GM19099 (cell line): ENCODE results near the gene CLDN19.

ENCODE experiments used
- POLR2A ChIP-seq: IDR thresholded peaks from 3 replicates; pipeline ENCODE4 v1.6.1; 2011; ENCODE audit warnings: low read depth; ENCODE audit not compliant: insufficient read length; ENCODE audit errors: extremely low read depth

CLDN19 gene, protein sequence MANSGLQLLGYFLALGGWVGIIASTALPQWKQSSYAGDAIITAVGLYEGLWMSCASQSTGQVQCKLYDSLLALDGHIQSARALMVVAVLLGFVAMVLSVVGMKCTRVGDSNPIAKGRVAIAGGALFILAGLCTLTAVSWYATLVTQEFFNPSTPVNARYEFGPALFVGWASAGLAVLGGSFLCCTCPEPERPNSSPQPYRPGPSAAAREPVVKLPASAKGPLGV

DNA sequence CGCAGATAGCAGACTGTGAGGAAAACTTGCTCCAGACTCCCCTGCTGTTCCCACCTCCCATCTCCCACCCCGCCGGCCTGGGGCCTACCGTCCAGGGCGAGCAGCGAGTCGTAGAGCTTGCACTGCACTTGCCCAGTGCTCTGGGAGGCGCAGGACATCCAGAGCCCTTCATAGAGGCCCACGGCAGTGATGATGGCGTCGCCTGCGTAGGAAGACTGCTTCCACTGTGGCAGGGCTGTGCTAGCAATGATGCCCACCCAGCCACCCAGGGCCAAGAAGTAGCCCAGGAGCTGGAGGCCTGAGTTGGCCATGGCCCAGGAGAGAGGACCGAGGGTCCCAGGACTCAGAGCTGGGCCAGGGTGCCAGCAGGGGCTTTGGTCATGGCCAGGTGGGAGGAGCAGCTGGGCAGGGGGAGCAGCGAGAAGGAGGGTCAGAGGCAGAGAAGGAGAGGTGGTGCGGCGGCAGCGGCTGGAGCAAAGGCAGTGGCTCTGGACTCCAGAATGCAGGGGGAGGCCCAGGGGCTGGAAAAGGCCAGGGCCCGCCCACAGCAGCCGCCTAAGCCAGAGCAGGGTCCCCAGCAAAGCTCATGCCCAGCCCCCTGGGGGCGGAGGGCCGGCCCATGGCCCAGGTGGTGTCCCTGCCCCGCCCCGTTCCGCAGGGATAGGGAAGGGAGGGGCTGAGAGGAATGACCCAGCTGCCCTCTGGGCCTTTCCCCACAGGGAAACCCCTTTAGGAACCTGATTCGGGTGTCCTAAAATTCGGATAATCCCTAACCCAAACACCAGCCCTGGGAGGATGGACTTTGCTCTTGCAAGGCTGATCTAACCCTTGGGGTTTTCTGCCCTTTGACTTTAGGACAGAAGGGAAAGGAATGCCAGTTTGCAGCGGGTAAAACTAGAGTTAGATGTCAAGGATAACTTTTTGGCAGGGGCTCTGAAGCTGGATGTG is at the start of gene CLDN19:
Gene CLDN19 (minus strand): TSS at position 484 of the 948 bp plus-strand sequence. CDS start 173 bp downstream, at position 311.
- no peak for TF ChIP-seq POLR2A

DNA sequence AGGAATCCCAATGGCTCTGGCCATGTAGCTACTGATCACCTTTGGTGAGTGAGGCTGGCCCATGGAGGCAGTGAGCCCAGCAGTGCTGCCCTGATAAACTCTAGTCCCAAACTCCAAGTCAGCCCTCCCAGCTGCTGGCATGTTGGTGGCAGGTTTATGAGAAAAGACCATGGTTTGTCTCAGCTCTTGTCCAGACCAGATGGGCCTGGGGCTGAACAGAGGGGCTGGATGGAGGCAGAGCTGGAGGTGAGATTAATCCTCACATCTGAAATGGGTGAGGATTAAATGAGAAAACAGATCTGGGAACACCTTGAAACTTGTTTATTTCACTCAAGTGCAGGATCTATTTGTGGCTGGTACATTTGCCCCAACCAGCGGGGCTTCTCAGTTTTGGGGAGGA is 48.0 kb upstream of the CLDN19 start:
- no peak for TF ChIP-seq POLR2A

DNA sequence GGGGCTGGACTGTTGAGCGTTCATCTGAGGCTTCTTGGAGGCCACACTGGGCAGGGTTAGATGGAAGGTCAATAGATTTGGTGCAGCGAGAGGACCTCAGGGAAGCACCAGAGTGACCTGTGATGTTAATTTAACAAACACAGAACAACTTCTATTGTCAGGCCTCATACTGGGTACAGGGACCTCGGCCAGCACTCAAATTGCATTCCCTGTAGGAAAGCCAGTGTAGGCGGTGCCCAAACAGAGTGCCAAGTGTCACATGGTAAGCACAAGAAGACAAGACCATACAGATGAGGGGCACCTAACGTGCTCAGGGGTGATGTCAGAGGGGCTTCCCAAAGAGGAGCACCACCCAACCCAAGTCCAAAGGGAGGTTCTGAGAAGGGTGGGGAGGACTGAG is 46.1 kb upstream of the CLDN19 start:
- TF ChIP-seq POLR2A, result no peak

DNA sequence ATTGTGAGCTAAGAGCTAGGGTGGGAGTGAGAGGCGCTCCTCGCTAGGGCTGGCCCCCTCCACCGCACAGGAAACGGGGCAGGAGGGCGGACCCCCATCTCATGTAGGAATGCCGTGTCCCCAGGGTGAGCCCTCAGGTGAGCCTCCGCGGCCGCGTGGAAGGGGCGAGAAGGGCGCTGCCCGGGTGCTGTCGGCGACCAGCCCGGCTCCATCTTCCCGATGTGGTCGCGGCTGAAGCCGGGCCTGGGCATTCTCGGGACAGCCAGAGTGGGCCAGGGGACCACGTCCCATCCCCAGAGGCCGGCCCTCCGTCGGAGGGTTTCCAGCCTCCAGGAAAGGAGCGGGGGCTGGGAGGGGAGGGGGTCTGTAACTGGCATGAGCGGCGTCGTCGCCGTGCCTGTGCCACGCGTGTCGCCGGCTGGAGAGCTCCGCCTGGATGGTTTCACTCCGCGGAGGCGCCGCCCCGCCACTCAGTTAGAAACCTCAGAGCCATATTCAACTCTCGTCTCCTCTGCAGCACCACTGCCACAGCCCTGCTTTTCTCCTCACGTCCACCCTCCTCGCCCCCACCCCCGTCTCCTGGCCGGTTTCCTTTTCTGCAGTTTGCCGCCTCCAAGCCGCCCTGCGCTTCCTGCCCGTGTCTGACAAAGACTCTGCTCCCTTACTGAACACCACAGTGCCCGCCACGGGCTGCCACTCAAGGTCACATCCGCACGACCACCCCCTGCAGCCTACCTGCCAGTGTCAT is 45.1 kb upstream of the CLDN19 start, which contains the start of gene TMEM269:
Gene TMEM269 (plus strand): TSS at position 46 of the 748 bp plus-strand sequence. CDS start 4,903 bp downstream, outside the sequence.
- TF ChIP-seq POLR2A, result no peak

DNA sequence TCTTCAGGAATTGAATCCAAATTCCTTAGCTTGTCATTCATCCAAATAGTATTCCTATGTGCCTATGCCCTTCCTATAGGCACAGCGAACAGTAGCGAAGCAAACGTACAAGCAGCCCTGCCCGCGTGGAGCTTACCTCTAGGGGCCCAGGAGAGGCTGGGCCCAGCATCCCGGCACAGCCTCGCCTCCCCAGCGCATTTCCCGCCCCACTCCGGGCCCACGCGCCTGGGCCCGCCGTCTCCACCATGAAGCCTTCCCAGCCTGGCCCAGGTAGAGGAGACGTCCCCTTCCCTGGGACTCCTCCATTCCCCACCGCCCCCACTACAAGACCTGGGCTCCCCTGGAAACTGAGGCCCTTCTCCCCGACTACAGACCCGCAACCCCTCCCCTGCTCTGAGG is 44.5 kb upstream of the CLDN19 start:
- TF ChIP-seq POLR2A, result no peak

DNA sequence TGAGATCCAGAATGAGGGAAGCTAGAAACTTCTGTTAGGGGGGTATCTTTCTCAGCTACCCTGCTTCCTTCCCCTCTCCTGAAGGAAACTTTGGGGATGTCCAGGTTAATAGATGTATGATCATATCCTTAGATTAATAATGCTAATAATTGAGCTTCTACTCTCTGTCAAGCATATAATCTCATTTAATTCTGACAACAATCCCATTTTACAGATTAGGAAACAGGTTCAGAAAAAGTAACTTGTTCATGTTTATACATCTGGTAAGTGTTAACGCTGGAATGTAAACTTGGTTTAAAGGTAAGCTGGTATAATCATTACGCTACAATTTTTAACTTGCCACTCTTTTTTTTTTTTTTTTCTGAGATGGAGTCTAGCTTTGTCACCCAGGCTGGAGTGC is 43.1 kb upstream of the CLDN19 start:
- TF ChIP-seq POLR2A, result no peak

DNA sequence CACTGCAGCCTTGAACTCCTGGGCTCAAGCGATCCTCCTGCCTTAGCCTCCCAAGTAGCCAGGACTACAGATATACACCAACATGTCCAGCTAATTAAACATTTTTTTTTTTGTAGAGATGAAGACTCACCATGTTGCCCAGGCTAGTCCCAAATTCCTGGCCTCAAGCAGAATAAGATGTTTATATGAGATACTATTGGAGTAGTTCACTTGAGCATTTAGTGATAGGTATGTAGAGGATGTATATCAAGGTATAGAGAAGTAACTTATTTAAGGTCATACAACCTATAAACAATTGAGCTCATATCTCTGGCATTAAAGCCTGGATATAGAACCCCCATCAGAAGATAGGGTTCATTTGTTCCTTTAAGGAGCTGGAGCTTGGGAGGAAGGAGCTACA is 40.1 kb upstream of the CLDN19 start:
- TF ChIP-seq POLR2A, result no peak

DNA sequence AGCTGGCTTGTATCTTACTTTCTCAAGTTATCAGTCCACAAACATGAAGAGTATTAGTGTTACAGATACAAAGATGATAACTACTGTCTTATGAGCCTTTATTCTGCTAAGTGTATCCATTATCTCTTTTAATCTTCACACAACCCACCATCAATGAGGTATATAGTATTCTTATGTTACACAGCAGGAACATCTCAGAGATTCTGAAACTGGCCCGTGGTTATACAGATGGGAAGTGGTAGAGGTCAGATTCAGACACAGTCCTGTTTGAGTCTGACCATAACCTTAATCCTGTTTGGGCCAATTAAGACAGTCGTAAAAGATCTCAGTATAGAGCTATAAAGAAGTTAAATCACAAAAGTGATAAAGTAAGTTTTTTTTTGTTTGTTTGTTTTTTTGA is 39.7 kb upstream of the CLDN19 start:
- TF ChIP-seq POLR2A, result no peak

DNA sequence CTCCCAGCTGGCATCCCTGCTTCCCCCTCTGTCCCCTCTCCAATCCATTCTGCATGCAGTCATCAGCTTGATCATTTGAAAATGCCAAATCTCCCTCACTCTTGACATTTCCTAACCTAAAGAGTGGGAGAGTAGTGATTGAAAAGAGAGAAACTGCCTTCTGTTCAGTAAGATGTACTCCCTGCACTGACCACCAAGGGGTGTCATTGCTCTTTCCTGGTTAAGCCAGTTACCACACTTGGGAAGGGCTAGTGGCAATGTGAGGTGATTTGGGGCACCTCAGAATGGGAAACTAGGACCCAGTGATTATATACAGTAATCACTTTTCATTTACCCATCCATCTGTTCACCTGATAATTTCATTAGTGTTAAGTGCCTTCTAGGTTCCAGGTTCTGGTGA is 37.8 kb upstream of the CLDN19 start:
- TF ChIP-seq POLR2A, result no peak

DNA sequence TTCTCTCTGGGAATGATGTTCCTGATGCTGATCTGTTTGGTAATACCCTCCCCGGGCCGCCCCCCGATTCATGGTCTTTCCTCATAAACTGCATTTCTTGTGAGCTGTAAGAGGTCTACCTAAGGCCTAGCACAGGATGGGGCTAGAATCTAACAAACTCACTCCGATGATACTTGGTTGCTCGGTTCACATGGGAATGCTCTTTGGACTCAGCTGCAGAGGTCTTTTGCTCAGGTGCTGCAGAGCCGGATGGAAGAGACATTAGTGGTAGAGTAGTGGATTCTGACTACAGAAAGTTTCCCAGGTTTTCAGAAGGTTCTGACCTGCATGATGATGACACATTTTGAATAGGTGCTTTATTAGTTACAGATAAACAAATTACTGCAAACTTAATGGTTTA is 36.5 kb upstream of the CLDN19 start:
- TF ChIP-seq POLR2A, result no peak

DNA sequence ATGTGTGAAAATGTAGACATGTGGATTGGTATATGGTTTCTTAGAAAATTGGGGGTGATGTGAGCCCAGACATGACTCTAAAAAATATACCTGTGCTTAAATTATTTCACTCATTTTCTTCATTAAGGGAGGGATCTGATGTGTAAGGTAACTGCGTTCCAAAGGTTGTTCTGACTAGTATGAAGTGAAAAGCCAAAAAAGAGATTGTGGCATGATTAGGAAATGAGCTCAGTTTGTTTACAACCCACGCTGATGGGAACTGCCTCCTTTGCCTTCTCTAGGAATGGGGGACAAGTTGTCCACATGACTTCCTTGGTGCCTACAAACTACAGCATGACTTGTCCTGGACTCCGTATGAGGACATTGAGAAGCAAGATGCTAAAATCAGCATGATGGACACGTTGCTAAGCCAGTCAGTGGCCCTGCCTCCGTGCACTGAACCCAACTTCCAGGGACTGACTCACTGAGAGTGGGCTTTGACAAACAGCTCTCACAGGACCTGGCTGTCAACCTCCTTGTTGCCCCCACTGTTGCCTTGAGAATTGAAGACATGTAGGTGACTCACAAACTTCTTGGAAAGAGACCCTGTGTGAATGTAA is 35.0 kb upstream of the CLDN19 start:
- no peak for TF ChIP-seq POLR2A

DNA sequence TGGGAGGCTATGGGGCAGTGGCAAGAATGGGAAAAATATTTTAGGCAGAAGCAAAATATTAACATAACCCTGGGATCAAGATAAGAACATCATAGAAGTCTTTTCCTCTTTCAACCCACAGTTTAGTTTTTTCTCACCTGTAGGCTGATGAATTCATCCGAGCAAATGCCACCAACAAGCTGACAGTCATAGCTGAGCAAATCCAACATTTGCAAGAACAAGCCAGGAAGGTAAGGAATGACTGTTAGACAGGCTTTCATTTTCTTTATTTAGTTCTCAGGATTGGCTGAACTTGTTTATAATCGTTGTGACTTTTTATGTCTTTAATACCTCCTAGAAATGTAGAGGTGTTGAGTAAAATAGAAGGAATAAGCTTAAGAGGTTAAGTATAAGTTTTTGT is 33.4 kb upstream of the CLDN19 start:
- TF ChIP-seq POLR2A, result no peak

DNA sequence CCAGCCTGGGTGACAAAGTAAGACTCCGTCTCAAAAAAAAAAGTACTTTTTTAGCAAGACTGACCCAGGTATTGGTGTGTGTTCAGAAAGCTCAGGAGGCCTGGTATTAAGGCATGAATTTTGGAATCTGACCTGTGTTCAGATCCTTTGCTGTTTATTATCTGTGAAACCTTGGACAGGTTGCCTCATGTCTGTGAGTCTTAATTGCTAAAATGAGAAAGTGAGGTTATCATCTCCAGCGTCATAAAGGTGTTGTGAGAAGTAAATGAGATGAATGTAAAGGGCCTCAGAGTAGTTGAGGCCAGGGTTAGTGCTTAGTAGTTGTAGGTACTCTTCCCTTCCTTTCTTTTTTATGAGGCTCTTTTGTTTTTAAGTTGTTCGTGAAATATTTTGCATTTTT is 29.8 kb upstream of the CLDN19 start:
- no peak for TF ChIP-seq POLR2A

DNA sequence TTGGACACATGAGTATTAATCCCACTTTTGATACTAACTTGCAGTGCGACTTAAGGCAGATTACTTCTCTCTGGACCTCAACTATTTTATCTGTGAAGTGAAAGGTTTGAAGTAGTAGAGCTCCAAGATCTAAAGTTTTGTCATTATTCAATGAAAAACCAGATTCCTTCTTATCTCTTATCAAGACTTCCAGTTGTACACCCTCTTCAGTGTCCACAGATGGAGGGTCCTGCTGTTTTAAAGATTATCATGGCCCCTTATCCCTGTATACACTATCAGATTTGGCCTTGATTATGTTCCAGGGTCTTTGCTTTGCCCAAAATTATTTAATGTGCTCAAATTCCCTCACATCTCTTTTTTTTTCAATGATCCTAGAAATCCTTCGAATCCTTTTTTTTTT is 28.1 kb upstream of the CLDN19 start:
- TF ChIP-seq POLR2A, result no peak

DNA sequence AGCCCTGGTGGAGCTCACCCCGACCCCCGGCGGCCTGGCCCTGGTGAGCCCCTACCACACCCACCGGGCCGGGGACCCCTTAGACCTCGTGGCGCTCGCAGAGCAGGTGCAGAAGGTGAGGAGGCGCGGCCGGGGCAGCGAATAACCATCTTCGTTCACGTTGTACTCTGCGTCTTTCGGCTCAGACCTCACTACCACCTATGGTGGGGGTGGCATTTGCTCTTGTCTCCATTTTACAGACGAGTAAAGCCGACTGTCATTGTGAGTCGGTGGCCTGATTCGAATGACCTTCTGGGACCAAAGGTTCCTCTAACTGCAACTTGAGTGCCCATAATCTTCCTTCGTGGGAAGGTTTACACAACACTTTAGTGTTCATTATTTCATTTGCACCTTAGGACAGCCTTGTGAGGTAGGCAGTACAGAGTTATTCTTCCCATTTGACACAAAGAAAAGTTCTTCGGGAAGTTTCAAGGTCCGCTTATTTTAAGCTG is 27.5 kb upstream of the CLDN19 start:
- no peak for TF ChIP-seq POLR2A
